ENCODE measurements around the gene PLD4. TPM values are rescaled to one million over a fixed set of nuclear protein-coding genes. Genes with fewer than 3 reads are reported as not detected.

PLD4 gene
- total RNA-seq, 1 experiment from 2014 or later = 0.07 TPM

DNA sequence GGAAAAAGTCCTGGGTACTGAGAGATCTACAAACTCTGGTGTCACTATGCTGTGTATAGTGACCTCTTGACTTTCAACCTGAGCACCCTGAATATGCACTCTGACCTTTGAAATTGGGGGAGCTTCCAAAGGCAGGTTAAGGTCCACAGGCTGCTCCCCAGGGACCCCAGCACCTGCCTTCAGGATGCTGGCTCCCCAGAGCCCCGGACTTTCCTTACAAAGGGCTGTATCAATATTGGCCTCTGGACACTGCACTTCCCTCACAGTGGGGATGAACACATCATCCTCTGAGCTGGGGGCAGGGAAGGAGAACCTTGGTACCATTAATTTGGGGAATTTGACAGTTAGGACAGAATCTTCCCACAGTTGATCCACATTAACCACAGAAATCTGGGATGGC lies 14.3 kb downstream of the PLD4 start:
- peaks cover 63% of the 10 kb centered on the region for H3K27me3 Mint-ChIP-seq (ENCODE audit: low read depth)
- no peak for DNase-seq (ENCODE audit: low spot score)
- H3K4me1 Mint-ChIP-seq = no peaks in the 10 kb centered on the region
- H3K4me3 Mint-ChIP-seq = no peak overlapping the region
- CTCF ChIA-PET = interaction anchor here (0.6 to 2.5 kb wide), 5 partner anchors 23 to 151 kb away, joined by 4 to 11 read pairs (median 4); no protein-coding TSS in a partner anchor
- no peak overlapping the region for H3K27ac Mint-ChIP-seq
- POLR2A ChIA-PET = no interaction called here
- TF ChIP-seq E2F5 (CRISPR knock-in tag; IDR thresholded peaks at IDR 0.05) (no peak), ZNF396 (CRISPR knock-in tag; IDR thresholded peaks at IDR 0.05; ENCODE audit: borderline replicate concordance) (no peak), TEAD1 (CRISPR knock-in tag; IDR thresholded peaks at IDR 0.05) (no peak), IRF2 (CRISPR knock-in tag; IDR thresholded peaks at IDR 0.05; ENCODE audit: borderline replicate concordance, low read depth) (no peak), ERG (CRISPR knock-in tag; IDR thresholded peaks at IDR 0.05) (no peak), PREB (CRISPR knock-in tag; IDR thresholded peaks at IDR 0.05; ENCODE audit: borderline replicate concordance) (no peak), GTF2I (CRISPR knock-in tag; conservative IDR thresholded peaks at IDR 0.05) (no peak), CBFB (CRISPR knock-in tag; IDR thresholded peaks at IDR 0.05; ENCODE audit: low read depth) (no peak)
- TF ChIP-seq, protein P1, sequence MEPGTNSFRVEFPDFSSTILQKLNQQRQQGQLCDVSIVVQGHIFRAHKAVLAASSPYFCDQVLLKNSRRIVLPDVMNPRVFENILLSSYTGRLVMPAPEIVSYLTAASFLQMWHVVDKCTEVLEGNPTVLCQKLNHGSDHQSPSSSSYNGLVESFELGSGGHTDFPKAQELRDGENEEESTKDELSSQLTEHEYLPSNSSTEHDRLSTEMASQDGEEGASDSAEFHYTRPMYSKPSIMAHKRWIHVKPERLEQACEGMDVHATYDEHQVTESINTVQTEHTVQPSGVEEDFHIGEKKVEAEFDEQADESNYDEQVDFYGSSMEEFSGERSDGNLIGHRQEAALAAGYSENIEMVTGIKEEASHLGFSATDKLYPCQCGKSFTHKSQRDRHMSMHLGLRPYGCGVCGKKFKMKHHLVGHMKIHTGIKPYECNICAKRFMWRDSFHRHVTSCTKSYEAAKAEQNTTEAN (CRISPR knock-in tag; IDR thresholded peaks at IDR 0.05) = no peak
- TF ChIP-seq, protein P2, sequence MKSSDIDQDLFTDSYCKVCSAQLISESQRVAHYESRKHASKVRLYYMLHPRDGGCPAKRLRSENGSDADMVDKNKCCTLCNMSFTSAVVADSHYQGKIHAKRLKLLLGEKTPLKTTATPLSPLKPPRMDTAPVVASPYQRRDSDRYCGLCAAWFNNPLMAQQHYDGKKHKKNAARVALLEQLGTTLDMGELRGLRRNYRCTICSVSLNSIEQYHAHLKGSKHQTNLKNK (CRISPR knock-in tag; IDR thresholded peaks at IDR 0.05) = no peak
- TF ChIP-seq, protein P3, sequence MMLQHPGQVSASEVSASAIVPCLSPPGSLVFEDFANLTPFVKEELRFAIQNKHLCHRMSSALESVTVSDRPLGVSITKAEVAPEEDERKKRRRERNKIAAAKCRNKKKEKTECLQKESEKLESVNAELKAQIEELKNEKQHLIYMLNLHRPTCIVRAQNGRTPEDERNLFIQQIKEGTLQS (CRISPR knock-in tag; conservative IDR thresholded peaks at IDR 0.05) = no peak
- 0 out of 2 replicates have a peak, but pooled peaks cover 3% of the 10 kb centered on the region for H3K9me3 Mint-ChIP-seq
- H3K36me3 Mint-ChIP-seq = no peaks in the 10 kb centered on the region
- no peak for ATAC-seq

GRCh38 chr14:104939666-104940410 lies 15.2 kb downstream of the PLD4 start:
- 0 out of 2 replicates have a peak, but pooled peaks cover 3% of the 10 kb centered on the region for H3K9me3 Mint-ChIP-seq
- no peak overlapping the region for H3K4me3 Mint-ChIP-seq
- H3K4me1 Mint-ChIP-seq = no peaks in the 10 kb centered on the region
- H3K27ac Mint-ChIP-seq = no peak overlapping the region
- no peaks in the 10 kb centered on the region for H3K36me3 Mint-ChIP-seq
- ATAC-seq = no peak
- DNase-seq (ENCODE audit: low spot score) = peak; percentile 5
- peaks cover 55% of the 10 kb centered on the region for H3K27me3 Mint-ChIP-seq (ENCODE audit: low read depth)
- ChIA-PET POLR2A (no interaction called here), CTCF (interaction anchor here (0.9 to 2.5 kb wide), 9 partner anchors 8 to 171 kb away, joined by 3 to 24 read pairs (median 4); partner anchors contain the start of gene PLD4)
- no peak for TF ChIP-seq FOXP4 (CRISPR knock-in tag; IDR thresholded peaks at IDR 0.05)
- no peak for TF ChIP-seq ZNF416 (CRISPR knock-in tag; IDR thresholded peaks at IDR 0.05)
- TF ChIP-seq SMAD4 (CRISPR knock-in tag; IDR thresholded peaks at IDR 0.05) = no peak
- no peak for TF ChIP-seq TP53 (CRISPR knock-in tag; IDR thresholded peaks at IDR 0.05)
- TF ChIP-seq, protein P3 (CRISPR knock-in tag; conservative IDR thresholded peaks at IDR 0.05) = no peak
- TF ChIP-seq ZNF219 (CRISPR knock-in tag; IDR thresholded peaks at IDR 0.05; ENCODE audit: borderline replicate concordance) = no peak
- TF ChIP-seq, protein P4, sequence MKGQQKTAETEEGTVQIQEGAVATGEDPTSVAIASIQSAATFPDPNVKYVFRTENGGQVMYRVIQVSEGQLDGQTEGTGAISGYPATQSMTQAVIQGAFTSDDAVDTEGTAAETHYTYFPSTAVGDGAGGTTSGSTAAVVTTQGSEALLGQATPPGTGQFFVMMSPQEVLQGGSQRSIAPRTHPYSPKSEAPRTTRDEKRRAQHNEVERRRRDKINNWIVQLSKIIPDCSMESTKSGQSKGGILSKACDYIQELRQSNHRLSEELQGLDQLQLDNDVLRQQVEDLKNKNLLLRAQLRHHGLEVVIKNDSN (CRISPR knock-in tag; IDR thresholded peaks at IDR 0.05) = no peak
- TF ChIP-seq HMGA2 (CRISPR knock-in tag; IDR thresholded peaks at IDR 0.05) = no peak
- no peak for TF ChIP-seq NFYB (CRISPR knock-in tag; conservative IDR thresholded peaks at IDR 0.05; ENCODE audit: low read depth)
- TF ChIP-seq, protein P5, sequence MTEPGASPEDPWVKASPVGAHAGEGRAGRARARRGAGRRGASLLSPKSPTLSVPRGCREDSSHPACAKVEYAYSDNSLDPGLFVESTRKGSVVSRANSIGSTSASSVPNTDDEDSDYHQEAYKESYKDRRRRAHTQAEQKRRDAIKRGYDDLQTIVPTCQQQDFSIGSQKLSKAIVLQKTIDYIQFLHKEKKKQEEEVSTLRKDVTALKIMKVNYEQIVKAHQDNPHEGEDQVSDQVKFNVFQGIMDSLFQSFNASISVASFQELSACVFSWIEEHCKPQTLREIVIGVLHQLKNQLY (CRISPR knock-in tag; IDR thresholded peaks at IDR 0.05) = no peak
- no peak for TF ChIP-seq ELF4 (CRISPR knock-in tag; IDR thresholded peaks at IDR 0.05; ENCODE audit: low read depth)

Measured in WTC11 (cell line).